Cardiac muscle cell (in vitro differentiated cells and primary cell): Measurements from ENCODE around the gene GRAMD4. TPM values are rescaled to one million over a fixed set of nuclear protein-coding genes. Genes with fewer than 3 reads are reported as not detected.

ENCODE experiments used
- DNase-seq, 2 donors: peaks; one replicate each; pipeline versions ENCODE4 v3.0.0 to v3.0.0-alpha.2; 2010 to 2017; ENCODE audit warnings: low read depth in 1 of 2, low spot score in 1 of 2
- H3K27ac ChIP-seq: fragments of 200-600 bp; sonication (generic); 2 replicates; pipeline ENCODE4 v1.5.1; 2016
- H3K27me3 ChIP-seq: fragments of 200-600 bp; sonication (generic); 2 replicates; pipeline ENCODE4 v1.6.0; 2016; ENCODE audit warnings: control low read depth
- H3K36me3 ChIP-seq: fragments of 200-600 bp; sonication (generic); 2 replicates; pipeline ENCODE4 v1.5.1; 2016; ENCODE audit warnings: control low read depth
- H3K4me1 ChIP-seq: fragments of 200-600 bp; sonication (generic); 2 replicates; pipeline ENCODE4 v1.8.1; 2017; ENCODE audit warnings: low read depth, mild to moderate bottlenecking, mixed run types
- H3K4me3 ChIP-seq: fragments of 200-600 bp; sonication (generic); 2 replicates; pipeline ENCODE4 v1.5.1; 2016; ENCODE audit warnings: mild to moderate bottlenecking
- H3K9me3 ChIP-seq: fragments of 200-600 bp; sonication (generic); 2 replicates; pipeline ENCODE4 v1.5.1; 2017; ENCODE audit warnings: low read depth, mild to moderate bottlenecking, control low read depth
- CTCF ChIP-seq: IDR thresholded peaks from 2 replicates; pipeline ENCODE4 v1.5.1; 2012; ENCODE audit warnings: low read depth, mild to moderate bottlenecking, low read length
- polyA plus RNA-seq: library from polyadenylated mRNA; unstranded; fragments of >200 nt; fragmentation: Nextera tagmentation; extraction: Ambion mirVana; gene quantifications from 2 replicates; pipeline ENCODE4 v1.2.1, GENCODE V29; 2016
- total RNA-seq: library from RNA; depleted of rRNA; stranded (reverse); fragments of >200 nt; gene quantifications from 2 replicates; pipeline ENCODE4 v1.2.3, GENCODE V29; 2016

Gene GRAMD4
- total and polyA plus RNA-seq, 2 experiments from 2014 or later = 49.3 to 51.8 TPM

- no peak for TF ChIP-seq CTCF
- Histone ChIP-seq H3K9me3 (no peaks in the 10 kb centered on the region), H3K27me3 (no peaks in the 10 kb centered on the region), H3K27ac (peak overlapping the region; percentile 78), H3K36me3 (no peaks in the 10 kb centered on the region), H3K4me1 (peaks cover 21% of the 10 kb centered on the region), H3K4me3 (no peak overlapping the region)
- no peak for DNase-seq
These were observed 6.6 kb upstream of the GRAMD4 start for GRCh38 chr22:46613606-46614021.

GRCh38 chr22:46614025-46614931, 5.9 kb upstream of the GRAMD4 start:
- Histone ChIP-seq H3K4me3 (no peak overlapping the region), H3K4me1 (peaks cover 26% of the 10 kb centered on the region), H3K27ac (peak overlapping the region; percentile 78), H3K36me3 (no peaks in the 10 kb centered on the region), H3K27me3 (no peaks in the 10 kb centered on the region), H3K9me3 (no peaks in the 10 kb centered on the region)
- no peak for TF ChIP-seq CTCF
- DNase-seq = no peak

- DNase-seq = no peak
- no peaks in the 10 kb centered on the region for H3K27me3 ChIP-seq
These were observed 2.8 kb upstream of the GRAMD4 start for GRCh38 chr22:46617207-46617985.

GRCh38 chr22:46617986-46618647, 2.1 kb upstream of the GRAMD4 start:
- DNase-seq = no peak
- TF ChIP-seq CTCF = no peak
- H3K27me3 ChIP-seq = no peaks in the 10 kb centered on the region
- H3K36me3 ChIP-seq = no peaks in the 10 kb centered on the region
- H3K27ac ChIP-seq = peak overlapping the region; percentile 60
- H3K9me3 ChIP-seq = no peaks in the 10 kb centered on the region
- no peak overlapping the region for H3K4me3 ChIP-seq
- peaks cover 24% of the 10 kb centered on the region for H3K4me1 ChIP-seq

More at GRCh38 chr22:46617207-46617985, 2.8 kb upstream of the GRAMD4 start:
- peaks cover 31% of the 10 kb centered on the region for H3K4me1 ChIP-seq
- H3K27ac ChIP-seq = peak overlapping the region; percentile 60
- no peak for TF ChIP-seq CTCF
- no peak overlapping the region for H3K4me3 ChIP-seq
- no peaks in the 10 kb centered on the region for H3K9me3 ChIP-seq
- H3K36me3 ChIP-seq = no peaks in the 10 kb centered on the region

- Histone ChIP-seq H3K27me3 (no peaks in the 10 kb centered on the region), H3K27ac (no peak overlapping the region), H3K9me3 (no peaks in the 10 kb centered on the region), H3K4me3 (no peak overlapping the region), H3K4me1 (peaks cover 18% of the 10 kb centered on the region), H3K36me3 (no peaks in the 10 kb centered on the region)
- DNase-seq = no peak
- TF ChIP-seq CTCF = no peak
These were observed 1.5 kb upstream of the GRAMD4 start for GRCh38 chr22:46618667-46619066.
